SH-SY5Y (cell line): ENCODE results near the gene TFF2.

ENCODE experiments used
- GATA2 ChIP-seq: IDR thresholded peaks from 2 replicates; pipeline ENCODE4 v1.6.1; 2011; ENCODE audit warnings: mild to moderate bottlenecking, low read depth, low read length
- GATA3 ChIP-seq: IDR thresholded peaks from 2 replicates; pipeline ENCODE4 v1.6.1; 2011; ENCODE audit warnings: low read depth, mild to moderate bottlenecking, low read length, moderate library complexity

GRCh38 chr21:42373908-42374455, 23.2 kb upstream of the TFF2 start:
- TF ChIP-seq GATA2 (no peak), GATA3 (no peak)
